Measurements from ENCODE around the gene CCDC120.
A peak's percentile ranks its signal among the peaks of the same experiment; 100 is the strongest.

Gene CCDC120, protein sequence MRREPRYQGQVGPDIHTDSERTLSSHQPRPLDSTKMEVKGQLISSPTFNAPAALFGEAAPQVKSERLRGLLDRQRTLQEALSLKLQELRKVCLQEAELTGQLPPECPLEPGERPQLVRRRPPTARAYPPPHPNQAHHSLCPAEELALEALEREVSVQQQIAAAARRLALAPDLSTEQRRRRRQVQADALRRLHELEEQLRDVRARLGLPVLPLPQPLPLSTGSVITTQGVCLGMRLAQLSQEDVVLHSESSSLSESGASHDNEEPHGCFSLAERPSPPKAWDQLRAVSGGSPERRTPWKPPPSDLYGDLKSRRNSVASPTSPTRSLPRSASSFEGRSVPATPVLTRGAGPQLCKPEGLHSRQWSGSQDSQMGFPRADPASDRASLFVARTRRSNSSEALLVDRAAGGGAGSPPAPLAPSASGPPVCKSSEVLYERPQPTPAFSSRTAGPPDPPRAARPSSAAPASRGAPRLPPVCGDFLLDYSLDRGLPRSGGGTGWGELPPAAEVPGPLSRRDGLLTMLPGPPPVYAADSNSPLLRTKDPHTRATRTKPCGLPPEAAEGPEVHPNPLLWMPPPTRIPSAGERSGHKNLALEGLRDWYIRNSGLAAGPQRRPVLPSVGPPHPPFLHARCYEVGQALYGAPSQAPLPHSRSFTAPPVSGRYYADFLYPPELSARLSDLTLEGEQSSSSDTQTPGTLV

DNA sequence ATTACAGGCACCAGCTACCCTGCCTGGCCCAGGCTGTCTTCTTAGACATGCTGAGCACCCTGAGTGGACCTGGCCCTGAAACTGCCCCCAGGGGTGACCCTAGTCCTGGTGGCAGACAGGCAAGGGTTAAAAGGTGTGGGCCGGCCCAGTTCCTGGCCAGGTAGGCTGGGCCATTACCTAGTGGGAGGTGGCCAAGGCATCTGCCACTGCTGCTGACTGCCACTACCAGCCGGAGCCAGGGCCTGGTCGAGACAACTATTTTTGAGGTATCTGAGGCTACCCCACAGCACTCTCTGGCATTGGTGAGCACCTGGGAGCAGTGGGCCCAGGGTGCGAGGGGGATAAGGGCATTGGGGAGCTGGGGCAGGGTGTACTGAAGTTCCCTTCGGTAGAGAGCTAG is at the start of gene CCDC120:
CCDC120 (plus strand) TSS at position 206 of the 400 bp plus-strand sequence. CDS start 3,043 bp downstream, outside the sequence.
- DNase-seq = no peak

DNA sequence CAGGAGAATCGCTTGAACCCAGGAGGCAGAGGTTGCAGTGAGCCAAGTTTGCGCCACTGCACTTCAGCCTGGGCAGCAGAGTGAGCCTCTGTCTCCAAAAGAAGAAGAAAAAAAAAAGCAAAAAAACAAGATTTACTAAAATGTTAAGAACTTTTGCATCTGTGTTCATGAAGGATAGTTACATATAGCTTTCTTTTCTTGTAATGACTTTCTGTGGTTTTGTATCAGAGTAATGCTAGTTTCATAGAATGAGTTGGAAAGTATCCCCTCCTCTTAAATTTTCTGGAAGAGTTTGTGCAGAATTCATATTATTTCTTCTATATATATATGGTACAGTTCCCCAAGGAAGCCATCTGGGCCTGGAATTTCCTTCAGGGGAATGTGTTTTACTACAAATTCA is 39.7 kb upstream of the CCDC120 start:
- no peak for DNase-seq

- DNase-seq = no peak
These were observed 39.1 kb upstream of the CCDC120 start for GRCh38 chrX:49019599-49020249.

DNA sequence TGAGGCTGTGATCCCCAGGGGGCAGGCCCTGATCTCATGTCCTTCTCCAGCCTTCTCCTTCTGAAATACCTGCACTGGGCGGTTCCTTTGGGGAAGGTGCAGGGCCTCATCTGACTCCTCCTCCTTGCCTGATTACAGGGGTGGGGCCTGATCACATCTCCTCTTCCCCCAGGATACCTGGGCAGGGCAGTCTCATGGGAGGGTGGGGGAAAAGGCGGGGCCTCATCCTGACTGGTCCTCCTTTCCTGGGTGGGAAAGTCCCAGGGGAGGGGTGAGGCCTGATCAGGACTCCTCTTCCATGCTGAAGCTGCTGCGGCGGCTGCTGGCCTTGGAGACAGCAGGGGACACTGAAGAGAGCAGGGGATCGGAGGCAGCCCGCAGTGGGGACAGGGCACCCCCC is 28.9 kb upstream of the CCDC120 start:
- no peak for DNase-seq

GRCh38 chrX:49030283-49030682 is 28.5 kb upstream of the CCDC120 start:
- no peak for DNase-seq

GRCh38 chrX:49037883-49038475 is 20.8 kb upstream of the CCDC120 start:
- no peak for DNase-seq

GRCh38 chrX:49039598-49040375 is 19.0 kb upstream of the CCDC120 start:
- DNase-seq = peak; percentile 89

DNA sequence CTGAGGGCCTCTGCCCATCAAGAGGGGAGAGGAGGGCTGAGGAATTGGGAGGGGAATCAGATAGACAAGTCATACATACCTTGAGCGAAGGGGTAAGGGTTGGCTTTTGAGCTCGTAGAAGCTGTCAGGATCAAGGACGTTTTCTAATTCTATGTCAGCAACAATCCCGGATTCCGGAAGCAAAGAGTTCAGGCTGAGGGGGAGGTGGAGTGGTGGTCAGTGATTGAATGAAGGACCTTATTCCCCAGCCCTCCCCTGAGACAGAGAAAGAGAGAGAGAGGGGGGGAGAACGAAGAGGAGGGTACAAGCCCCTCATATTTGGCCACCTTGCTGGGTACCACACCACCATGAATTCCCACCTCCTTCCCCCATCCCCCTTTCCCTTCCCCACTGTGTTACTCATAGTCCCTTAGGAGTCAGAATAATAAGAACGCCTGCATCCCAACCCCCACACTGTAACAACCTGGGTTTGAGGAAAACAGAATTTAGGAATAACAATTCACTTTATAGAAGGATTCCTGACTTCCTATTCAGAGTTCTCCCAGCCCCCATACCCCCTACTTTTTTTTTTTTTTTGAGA is 18.3 kb upstream of the CCDC120 start:
- DNase-seq = no peak

DNA sequence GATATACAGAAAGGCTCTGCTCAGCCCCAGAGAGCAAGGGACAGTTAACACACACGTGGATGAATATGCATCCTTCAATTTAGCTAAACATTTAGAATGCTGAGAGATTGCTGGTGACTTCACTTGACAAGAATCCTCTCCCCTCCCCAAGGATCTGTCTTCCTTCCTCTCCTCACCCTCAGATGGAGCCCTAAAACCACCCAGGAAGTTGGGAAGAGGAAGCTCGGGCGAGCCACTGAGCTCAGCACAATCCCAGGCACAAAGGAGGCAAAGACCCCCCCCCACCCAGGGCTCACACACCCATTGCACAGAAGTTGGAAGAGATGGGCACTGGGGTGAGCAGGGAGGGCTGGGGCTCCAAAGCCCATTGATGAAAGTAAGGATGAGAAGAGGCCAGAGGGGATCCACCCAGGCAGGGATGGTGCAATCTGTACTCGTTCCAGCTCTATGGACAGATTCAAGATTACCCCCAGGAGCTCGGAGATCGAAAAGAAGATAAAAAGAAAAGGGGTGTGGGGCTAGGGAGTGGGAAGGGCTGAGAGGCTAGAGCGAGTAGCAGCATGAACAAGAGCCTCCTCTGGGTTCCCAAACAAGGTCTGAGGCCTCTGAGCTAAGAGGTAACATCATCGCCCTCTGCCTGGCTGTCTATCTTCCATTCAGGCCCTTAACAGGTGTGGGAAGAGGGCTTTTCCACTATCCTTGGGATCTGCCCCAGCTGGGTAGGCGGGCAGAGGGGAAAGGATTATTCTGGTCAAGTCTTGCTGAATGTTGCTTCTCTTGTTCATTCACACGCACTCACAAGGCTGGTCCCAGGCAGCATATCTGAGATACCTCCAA is 16.8 kb upstream of the CCDC120 start:
- DNase-seq = no peak

- no peak for DNase-seq
These were observed 16.1 kb upstream of the CCDC120 start for GRCh38 chrX:49042581-49043219.

- peak; percentile 100 for DNase-seq
These were observed 15.4 kb upstream of the CCDC120 start, which contains the start of gene TFE3 for GRCh38 chrX:49043220-49043986. Gene TFE3, minus strand, starts transcription at chrX:49043357. Its CDS starts 131 bp downstream, at chrX:49043226.

GRCh38 chrX:49043987-49044281 is 14.9 kb upstream of the CCDC120 start:
- no peak for DNase-seq

DNA sequence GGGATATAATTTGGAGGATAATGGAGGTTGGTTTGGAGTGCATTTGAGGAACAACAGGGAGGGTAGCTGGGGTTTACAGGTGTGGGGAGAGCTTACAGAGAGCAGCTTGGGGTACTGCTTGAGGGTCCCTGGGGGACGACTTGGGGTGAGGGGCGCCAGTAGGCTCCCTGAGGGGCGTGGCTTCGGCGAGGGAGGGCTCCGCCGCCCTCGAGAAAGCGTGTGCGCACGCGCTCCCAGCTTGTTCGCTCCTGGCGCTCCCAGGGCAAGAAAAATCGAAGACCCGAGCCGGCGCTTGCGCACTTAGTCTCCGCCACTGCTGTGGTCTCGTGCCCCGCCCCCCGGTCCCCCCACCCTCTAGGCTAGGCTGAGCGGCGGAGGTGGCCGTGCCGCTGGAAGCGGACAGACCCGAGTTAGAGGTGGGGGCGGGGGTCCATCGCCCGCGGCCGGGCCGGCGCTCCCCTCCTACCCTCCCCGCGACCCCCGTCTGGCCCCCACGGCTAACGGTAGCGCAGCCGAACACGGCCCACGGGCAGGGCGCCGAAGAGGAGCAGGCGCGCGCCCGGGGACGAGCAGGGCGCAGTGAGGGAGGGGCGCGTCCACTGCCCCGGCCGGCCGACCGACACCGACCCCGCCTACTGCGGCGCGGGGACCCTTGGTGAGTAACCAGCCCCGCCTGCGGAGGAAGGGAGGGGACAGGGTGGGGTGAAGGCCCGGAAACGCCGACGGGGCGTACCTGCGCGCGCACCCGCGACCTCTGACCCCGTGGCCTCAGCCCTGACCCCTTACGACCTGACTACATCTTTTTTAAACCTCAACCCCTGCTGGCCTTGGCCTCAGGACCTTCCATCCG is 5.4 kb upstream of the CCDC120 start:
- peak; percentile 95 for DNase-seq

- DNase-seq = no peak
These were observed 4.6 kb upstream of the CCDC120 start for GRCh38 chrX:49054073-49054762.

DNA sequence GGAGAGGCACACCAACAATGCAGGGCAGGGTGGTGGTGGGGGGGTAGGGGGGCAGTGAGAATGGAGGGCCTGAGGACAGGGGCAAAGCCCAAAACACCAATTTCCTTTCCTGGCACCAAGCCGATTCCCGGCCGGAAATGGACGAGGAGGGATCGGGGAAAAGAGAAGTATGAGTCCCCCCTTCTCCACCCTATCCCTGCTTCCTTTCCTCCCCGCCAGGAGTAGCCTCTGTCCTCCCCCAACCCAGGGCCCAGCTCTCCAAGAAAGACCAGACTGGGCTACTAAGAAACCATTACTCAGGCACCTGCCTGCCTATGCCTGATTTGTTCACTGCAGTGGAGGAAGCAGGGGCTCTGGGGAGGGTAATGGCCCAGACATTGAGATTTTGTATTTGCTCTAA is 402 bp downstream of the CCDC120 start:
- DNase-seq = no peak

DNA sequence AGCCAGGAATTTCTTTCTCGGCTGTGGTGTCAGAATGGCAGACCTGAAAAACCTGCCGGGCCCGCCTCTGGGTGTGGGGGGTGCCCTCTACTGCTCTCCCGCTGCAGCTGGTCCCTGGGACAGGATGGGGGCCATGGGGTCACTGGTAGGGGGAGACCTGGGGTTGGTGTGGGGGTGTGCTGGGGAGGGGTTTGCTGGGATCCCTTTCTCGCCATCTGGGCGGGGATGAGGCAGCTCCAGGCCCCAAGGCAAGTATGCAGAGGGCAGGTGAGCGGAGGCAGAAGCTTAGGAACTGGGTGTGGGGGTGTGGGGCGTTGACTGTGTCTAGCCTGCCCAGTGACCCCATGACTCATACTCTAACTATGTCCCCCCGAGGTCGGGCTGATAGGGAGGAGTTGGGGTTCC is 884 bp downstream of the CCDC120 start:
- no peak for DNase-seq

DNA sequence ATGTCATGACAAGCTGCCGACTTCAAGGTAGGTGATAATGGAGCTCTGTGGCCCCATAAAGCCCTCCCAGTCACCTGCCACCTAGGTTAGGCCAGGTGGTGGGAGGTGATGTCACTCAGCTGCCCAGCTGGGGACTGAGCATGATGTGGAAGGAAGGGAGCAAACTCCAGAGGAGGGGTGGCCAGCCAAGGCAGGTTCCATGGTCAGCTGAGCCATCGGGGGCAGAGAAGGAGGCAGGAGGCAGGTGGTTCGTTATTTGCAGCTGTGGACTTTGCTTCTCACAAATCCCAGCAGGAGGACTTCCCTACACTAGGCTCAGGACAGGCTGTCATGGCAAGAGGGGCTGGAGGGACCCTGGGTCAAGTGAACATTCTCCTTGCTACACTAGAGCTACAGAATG is 2.1 kb downstream of the CCDC120 start:
- DNase-seq = no peak

DNA sequence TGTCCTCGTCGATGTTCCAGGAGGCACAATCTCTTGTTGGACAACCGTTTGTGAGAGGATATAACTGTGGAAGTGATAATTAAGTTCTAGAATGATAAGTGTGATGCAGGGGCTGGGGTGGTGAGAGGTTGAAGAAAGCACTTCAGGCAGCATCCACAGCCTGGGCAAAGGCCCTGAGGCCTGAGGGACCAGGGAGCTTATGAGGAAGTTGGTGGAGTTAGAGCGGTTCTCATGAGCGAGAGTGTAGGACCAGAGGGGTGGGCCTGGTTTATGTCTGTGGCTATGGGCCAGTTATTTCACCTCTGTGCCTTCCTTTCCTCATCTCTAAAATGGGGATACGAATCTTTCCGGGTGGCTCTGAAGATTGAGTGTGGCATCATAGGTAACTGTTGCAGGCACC is 2.7 kb downstream of the CCDC120 start:
- DNase-seq = no peak
